Activated naive CD4-positive, alpha-beta T cell treated with anti-CD3 and anti-CD28 coated beads for 36 hours (primary cell): ENCODE measurements around the gene ASB16. TPM values are rescaled to one million over a fixed set of nuclear protein-coding genes. Genes with fewer than 3 reads are reported as not detected.

Experiments used
- CTCF ChIA-PET: fragments of 350-600 bp; sonication (Branson Sonifier 250); formaldehyde crosslinking; loops from one replicate; lab custom pipeline; 2021; ENCODE audit warnings: antibody characterized with exemption; lab: Charles Lee
- DNase-seq: peaks from one replicate; pipeline ENCODE4 v3.0.0-alpha.2; 2020
- H3K27ac Mint-ChIP-seq: one replicate; pipeline ENCODE4 v1.8.0; 2021; ENCODE audit warnings: mild to moderate bottlenecking, mixed read lengths
- H3K27me3 Mint-ChIP-seq: one replicate; pipeline ENCODE4 v1.8.0; 2021; ENCODE audit warnings: low read depth, mixed read lengths
- H3K36me3 Mint-ChIP-seq: one replicate; pipeline ENCODE4 v1.8.0; 2021; ENCODE audit warnings: low read depth, mixed read lengths
- H3K4me1 Mint-ChIP-seq: one replicate; pipeline ENCODE4 v1.8.0; 2021; ENCODE audit warnings: low read depth, mixed read lengths
- H3K4me3 Mint-ChIP-seq: one replicate; pipeline ENCODE4 v1.8.0; 2021; ENCODE audit warnings: mild to moderate bottlenecking, moderate library complexity, mixed read lengths
- H3K9me3 Mint-ChIP-seq: one replicate; pipeline ENCODE4 v1.8.0; 2021; ENCODE audit warnings: mixed read lengths
- intact Hi-C: fragments of 100-400 bp; cut with micrococcal nuclease; formaldehyde crosslinking; loops from one replicate; pipeline ENCODE4 v1.15.1; 2023
- total RNA-seq, 2 experiments: library from RNA; stranded (reverse); gene quantifications; one replicate each; pipeline ENCODE4 v1.2.3, GENCODE V29; 2021

ASB16 gene
- total RNA-seq, 2 experiments from 2014 or later, result 0.12 TPM; not detected in 1

DNA sequence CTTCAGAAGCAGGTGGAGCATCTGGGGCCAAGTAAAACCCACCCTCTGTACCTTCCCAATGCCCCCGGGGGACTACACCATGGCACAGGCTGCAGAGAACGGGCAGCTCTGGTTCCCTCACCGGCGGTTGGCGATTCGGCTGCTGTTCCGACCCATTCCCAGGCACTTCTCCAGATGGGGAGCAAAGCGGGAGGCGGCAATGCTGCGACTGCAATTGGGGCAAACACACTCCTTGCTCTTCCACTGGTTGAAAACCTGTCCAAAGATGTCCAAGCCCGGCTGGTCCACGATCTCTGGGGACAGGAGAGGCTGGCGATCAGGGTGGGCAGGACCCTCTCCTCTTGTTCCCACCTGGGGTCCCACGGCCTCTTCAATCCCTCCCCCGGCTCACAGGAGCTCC is 26.6 kb downstream of the ASB16 start:
- Mint-ChIP-seq H3K4me3 (no peak overlapping the region), H3K9me3 (no peaks in the 10 kb centered on the region), H3K27me3 (no peaks in the 10 kb centered on the region), H3K4me1 (peaks cover 19% of the 10 kb centered on the region), H3K36me3 (peaks cover 24% of the 10 kb centered on the region), H3K27ac (peak overlapping the region; percentile 83)
- intact Hi-C loops, result no loop called here
- DNase-seq, result no peak
- CTCF ChIA-PET, result interaction anchor here (0.6 to 2.0 kb wide), 4 partner anchors 19 to 149 kb away, joined by 3 to 6 read pairs (median 4); partner anchors contain the start of gene GRN

DNA sequence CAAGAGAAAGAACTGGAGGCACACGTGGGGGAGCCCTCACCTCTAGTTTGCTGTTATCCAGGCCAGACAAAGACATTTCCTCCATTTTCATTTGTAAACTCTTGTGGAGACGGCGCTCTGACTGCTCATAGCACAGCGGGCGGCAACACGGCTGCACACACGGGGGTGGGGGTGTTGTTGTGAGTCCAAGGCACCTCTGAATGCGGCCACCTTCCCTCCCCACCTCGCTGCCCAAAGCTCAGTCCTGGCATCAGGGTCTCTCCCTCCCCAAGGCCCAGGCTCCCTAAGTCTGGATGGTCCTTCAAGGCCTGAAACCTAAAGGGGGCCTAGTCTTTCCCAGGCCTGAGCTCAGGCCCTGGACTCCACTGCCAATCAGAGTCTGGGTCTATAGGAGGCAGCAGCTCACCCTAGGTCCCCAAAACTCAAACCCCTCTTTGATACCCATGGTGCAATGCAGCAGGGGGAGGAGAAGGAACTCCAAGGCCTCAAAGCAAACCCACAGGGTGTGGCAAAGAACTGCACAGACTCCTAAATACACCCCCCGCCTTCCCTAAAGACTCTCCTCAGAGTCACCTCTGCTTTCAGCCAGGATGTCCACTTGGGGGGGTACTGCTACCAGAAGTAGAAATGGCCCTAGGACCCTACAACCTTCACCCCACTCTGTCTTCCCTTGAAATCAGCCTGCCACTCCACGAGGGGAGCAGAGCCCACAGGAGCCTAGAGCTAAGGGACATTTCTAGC is 27.6 kb downstream of the ASB16 start:
- intact Hi-C loops, result no loop called here
- Mint-ChIP-seq H3K4me1 (peaks cover 21% of the 10 kb centered on the region), H3K27ac (peak overlapping the region; percentile 83), H3K4me3 (peak overlapping the region; percentile 74), H3K36me3 (peaks cover 22% of the 10 kb centered on the region), H3K9me3 (no peaks in the 10 kb centered on the region), H3K27me3 (no peaks in the 10 kb centered on the region)
- peak; percentile 54 for DNase-seq
- CTCF ChIA-PET, result interaction anchor here (0.6 to 2.0 kb wide), 6 partner anchors 12 to 147 kb away, joined by 3 to 9 read pairs (median 4); partner anchors contain the start of gene GRN

GRCh38 chr17:44198721-44199552 is 28.4 kb downstream of the ASB16 start:
- CTCF ChIA-PET, result interaction anchor here (0.9 to 2.0 kb wide), 4 partner anchors 11 to 147 kb away, joined by 3 to 9 read pairs (median 6); partner anchors contain the start of gene GRN
- H3K4me3 Mint-ChIP-seq, result peak overlapping the region; percentile 74
- intact Hi-C loops, result no loop called here

GRCh38 chr17:44199553-44200477 is 29.3 kb downstream of the ASB16 start, which contains the start of gene ATXN7L3:
ATXN7L3 (minus strand) TSS chr17:44199884; CDS start chr17:44198070, 1,814 bp downstream.
- Mint-ChIP-seq H3K36me3 (peaks cover 15% of the 10 kb centered on the region), H3K27ac (peak within 1 kb of the TSS; percentile 91), H3K4me1 (peaks cover 36% of the 10 kb centered on the region), H3K4me3 (peak within 1 kb of the TSS; percentile 86), H3K9me3 (no peaks in the 10 kb centered on the region), H3K27me3 (no peaks in the 10 kb centered on the region)
- DNase-seq, result peak; percentile 100
- CTCF ChIA-PET, result interaction anchor here (3.0 kb wide), 1 partner anchor 11 kb away, joined by 32 read pairs; no protein-coding TSS in a partner anchor
- intact Hi-C loops, result loop anchor here (1.0 kb wide), 4 partner anchors 10 to 59 kb away; partner anchors contain the start of genes HROB and TMUB2

More at GRCh38 chr17:44198721-44199552, 28.4 kb downstream of the ASB16 start:
- H3K4me1 Mint-ChIP-seq, result peaks cover 29% of the 10 kb centered on the region
- DNase-seq, result peak; percentile 53
- H3K9me3 Mint-ChIP-seq, result no peaks in the 10 kb centered on the region
- no peaks in the 10 kb centered on the region for H3K27me3 Mint-ChIP-seq
- H3K36me3 Mint-ChIP-seq, result peaks cover 20% of the 10 kb centered on the region
- peak overlapping the region; percentile 83 for H3K27ac Mint-ChIP-seq

DNA sequence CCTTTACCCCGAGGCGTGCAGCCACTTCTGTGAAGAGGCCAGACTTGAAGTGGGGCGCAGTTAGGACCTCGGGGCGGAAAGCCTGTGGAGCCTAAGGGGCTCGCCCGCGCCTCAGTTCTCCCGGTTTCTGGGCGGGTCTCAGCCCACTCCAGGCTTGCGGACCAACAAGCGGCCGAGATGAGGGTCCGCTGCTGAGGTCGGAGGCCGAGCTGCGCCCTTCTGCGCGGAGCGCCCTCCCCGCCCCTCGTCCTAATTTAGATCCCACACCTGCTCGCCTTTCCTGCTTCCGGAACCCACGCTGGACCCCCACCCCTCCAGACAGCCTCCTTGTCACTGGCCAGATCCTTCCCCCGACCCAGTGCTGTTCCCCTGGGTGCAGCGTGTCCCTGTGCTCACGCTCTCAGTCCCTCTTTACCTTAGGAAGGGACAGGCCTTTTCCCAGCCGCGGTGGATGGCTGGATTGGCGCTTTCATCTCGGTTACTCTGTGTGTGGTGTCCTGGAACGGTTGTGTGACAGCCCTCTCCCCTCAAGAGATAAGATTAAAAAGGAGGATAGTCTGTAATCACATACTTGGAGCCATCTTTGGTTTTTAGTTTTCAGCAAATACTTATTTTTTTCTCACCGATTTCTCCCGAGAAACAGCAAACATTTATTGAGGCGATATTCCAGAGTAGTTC is 30.1 kb downstream of the ASB16 start:
- peak; percentile 27 for DNase-seq
- intact Hi-C loops, result loop anchor here (1.0 kb wide), 4 partner anchors 10 to 59 kb away; partner anchors contain the start of genes HROB and TMUB2
- Mint-ChIP-seq H3K9me3 (no peaks in the 10 kb centered on the region), H3K4me3 (peak overlapping the region; percentile 86), H3K4me1 (peaks cover 36% of the 10 kb centered on the region), H3K27ac (peak overlapping the region; percentile 91), H3K27me3 (no peaks in the 10 kb centered on the region), H3K36me3 (peaks cover 12% of the 10 kb centered on the region)
- CTCF ChIA-PET, result interaction anchor here (1.0 to 4.0 kb wide), 5 partner anchors 10 to 131 kb away, joined by 3 to 32 read pairs (median 8); partner anchors contain the start of gene TMUB2

GRCh38 chr17:44202756-44203155 is 32.3 kb downstream of the ASB16 start:
- H3K27me3 Mint-ChIP-seq, result no peaks in the 10 kb centered on the region
- CTCF ChIA-PET, result interaction anchor here (0.6 to 4.0 kb wide), 7 partner anchors 8 to 165 kb away, joined by 3 to 32 read pairs (median 8); partner anchors contain the start of gene TMUB2
- intact Hi-C loops, result loop anchor here (1.0 kb wide), 1 partner anchor 129 kb away; no protein-coding TSS in a partner anchor
- peaks cover 34% of the 10 kb centered on the region for H3K4me1 Mint-ChIP-seq
- H3K9me3 Mint-ChIP-seq, result no peaks in the 10 kb centered on the region
- no peak overlapping the region for H3K27ac Mint-ChIP-seq
- no peak for DNase-seq
- H3K4me3 Mint-ChIP-seq, result no peak overlapping the region
- H3K36me3 Mint-ChIP-seq, result peaks cover 14% of the 10 kb centered on the region

DNA sequence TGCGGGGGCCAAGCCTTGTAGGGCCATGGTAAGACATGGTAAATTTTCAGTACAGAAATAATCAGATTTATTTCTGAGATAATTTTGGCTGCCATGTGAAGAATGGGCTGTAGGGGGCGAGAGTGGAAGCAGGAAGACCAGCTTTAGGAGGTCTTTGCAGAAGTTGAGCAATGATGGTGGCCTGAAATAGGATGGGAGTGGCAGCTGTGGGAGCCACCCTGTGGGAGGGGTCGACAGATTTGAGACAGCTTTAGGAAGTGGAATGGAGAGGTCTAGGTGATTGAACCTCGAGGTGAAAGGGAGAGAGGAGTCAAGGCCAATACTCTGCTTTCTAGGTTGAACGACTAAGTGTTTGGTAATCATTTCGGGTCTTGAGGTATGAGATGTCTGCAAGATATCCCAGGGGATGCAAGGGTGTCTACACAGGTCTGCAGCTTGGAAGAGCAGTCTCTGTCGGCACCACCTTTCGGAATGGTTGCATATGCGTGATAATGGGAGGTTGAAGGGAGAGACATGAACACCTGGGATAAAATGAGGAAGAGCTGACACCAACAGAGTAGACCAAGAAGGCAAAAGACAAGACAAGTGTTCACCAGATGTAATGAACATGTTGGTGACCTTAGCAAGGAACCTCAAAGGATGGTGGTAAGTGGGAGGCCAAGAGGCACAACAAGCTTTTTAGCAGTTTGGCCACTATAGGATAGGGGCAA is 33.4 kb downstream of the ASB16 start:
- Mint-ChIP-seq H3K4me1 (peaks cover 36% of the 10 kb centered on the region), H3K9me3 (no peaks in the 10 kb centered on the region), H3K27ac (peak overlapping the region; percentile 74), H3K27me3 (no peaks in the 10 kb centered on the region), H3K36me3 (peaks cover 22% of the 10 kb centered on the region), H3K4me3 (no peak overlapping the region)
- peak; percentile 78 for DNase-seq
- CTCF ChIA-PET, result interaction anchor here (0.6 to 4.0 kb wide), 14 partner anchors 10 to 164 kb away, joined by 3 to 15 read pairs (median 5); partner anchors contain the start of genes FAM171A2, GRN and TMUB2
- intact Hi-C loops, result loop anchor here (1.0 kb wide), 1 partner anchor 127 kb away; no protein-coding TSS in a partner anchor

DNA sequence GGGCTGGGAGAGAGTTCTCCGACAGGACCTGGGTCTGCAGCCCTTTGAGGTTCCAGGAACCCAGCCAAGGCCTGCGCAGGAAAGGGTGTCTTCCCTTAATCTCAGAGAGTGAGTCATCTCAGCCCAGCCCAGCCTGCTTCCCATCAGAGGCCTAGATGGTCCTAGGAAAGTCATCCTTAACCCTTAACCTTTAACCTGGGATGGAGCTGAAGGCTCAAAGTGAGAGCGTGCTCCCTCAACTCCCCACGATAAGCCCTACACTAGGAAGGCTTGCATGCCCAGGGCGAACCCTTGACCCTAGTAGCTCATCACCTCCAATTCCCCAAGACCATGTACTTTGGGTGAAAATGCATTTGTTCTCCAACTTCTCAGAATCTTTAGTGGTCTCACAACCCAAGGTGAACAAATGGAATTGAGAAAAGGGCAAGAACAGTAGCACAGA is 34.0 kb downstream of the ASB16 start:
- Mint-ChIP-seq H3K36me3 (peaks cover 26% of the 10 kb centered on the region), H3K9me3 (no peaks in the 10 kb centered on the region), H3K4me3 (no peak overlapping the region), H3K27me3 (no peaks in the 10 kb centered on the region), H3K4me1 (peaks cover 40% of the 10 kb centered on the region), H3K27ac (peak overlapping the region; percentile 74)
- intact Hi-C loops, result no loop called here
- CTCF ChIA-PET, result interaction anchor here (0.7 to 4.0 kb wide), 11 partner anchors 9 to 159 kb away, joined by 3 to 15 read pairs (median 5); partner anchors contain the start of genes FAM171A2 and TMUB2
- no peak for DNase-seq

- intact Hi-C loops, result no loop called here
- H3K36me3 Mint-ChIP-seq, result peaks cover 35% of the 10 kb centered on the region
- peak overlapping the region; percentile 42 for H3K27ac Mint-ChIP-seq
- DNase-seq, result no peak
- no peaks in the 10 kb centered on the region for H3K9me3 Mint-ChIP-seq
- no peaks in the 10 kb centered on the region for H3K27me3 Mint-ChIP-seq
- H3K4me3 Mint-ChIP-seq, result no peak overlapping the region
- CTCF ChIA-PET, result interaction anchor here (0.9 to 1.5 kb wide), 4 partner anchors 10 to 164 kb away, joined by 4 to 7 read pairs (median 5); no protein-coding TSS in a partner anchor
- peaks cover 50% of the 10 kb centered on the region for H3K4me1 Mint-ChIP-seq
Measured at GRCh38 chr17:44205962-44206824, 35.7 kb downstream of the ASB16 start.
